ENCODE data around the gene CHST11.
A peak's percentile ranks its signal among the peaks of the same experiment; 100 is the strongest.

The CHST11 gene

DNA sequence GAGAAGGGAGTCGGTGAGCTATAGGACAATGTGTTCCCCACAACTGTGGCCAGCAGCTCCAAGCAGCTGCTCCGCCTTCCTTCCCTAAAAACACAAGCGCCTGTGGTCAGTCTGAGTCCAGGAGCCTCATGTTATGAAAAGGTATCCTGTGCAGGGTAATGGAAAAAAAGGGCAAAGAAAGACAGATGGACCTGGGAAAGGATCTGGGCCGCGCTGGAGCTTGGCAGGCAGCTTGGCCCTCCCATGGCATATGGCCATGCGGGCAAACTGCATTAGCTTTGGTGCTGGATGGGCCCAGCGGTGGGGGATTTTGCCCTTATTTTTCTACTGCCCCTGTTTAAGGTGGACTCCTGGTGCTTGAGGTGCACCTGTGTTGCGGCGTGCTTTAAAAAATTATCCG is 23.7 kb upstream of the CHST11 start:
- FAIRE-seq (no peak), DNase-seq (ENCODE audit: low spot score) (no peak)

DNA sequence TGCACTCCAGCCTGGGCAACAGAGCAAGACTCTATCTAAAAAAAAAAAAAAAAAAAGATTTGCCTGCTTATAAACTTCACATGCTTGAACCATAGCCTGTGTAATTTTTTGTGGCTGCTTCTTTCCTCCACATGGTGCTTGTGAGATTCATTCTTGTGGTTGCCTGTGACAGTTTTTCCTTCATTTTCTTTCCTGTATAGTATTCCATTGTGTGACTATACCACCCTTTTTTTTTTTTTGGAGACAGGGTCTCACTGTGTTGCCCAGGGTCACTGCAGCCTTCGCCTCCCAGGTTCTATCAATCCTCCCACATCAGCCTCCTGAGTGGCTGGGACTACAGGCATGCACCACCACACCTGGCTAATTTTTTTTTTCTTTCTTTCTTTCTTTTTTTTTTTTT is 22.6 kb upstream of the CHST11 start:
- DNase-seq (ENCODE audit: low spot score) (no peak), FAIRE-seq (no peak)

GRCh38 chr12:104435175-104435574 is 21.6 kb upstream of the CHST11 start:
- FAIRE-seq (no peak), DNase-seq (ENCODE audit: low spot score) (no peak)

- FAIRE-seq = no peak
These were observed 21.0 kb upstream of the CHST11 start for GRCh38 chr12:104435765-104436164.

GRCh38 chr12:104436790-104437189 is 20.0 kb upstream of the CHST11 start:
- DNase-seq (ENCODE audit: low spot score) (no peak), FAIRE-seq (no peak)

More at GRCh38 chr12:104435765-104436164, 21.0 kb upstream of the CHST11 start:
- no peak for DNase-seq (ENCODE audit: low spot score)

DNA sequence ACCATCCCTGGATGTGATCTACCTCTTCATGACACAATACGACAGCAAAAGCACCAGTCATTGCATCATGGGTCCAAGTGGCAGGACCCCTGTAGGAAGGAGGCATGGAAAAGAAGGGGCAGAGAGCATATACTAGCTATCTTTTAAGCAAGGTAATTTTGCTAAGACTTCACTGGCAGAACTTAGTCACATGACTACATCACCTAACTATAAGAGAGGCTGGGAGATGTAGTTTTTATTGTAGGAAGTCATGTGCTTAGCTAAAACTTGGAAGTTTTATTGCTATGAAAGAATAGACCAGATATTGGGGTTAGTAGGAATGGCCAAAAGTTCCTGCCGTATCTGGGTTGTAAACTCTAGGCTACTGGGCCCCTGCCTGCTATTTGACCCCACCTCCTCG is 18.6 kb upstream of the CHST11 start:
- FAIRE-seq (no peak), DNase-seq (ENCODE audit: low spot score) (no peak)

- DNase-seq (ENCODE audit: low spot score) = no peak
- no peak for FAIRE-seq
These were observed 17.6 kb upstream of the CHST11 start for GRCh38 chr12:104439137-104439536.

DNA sequence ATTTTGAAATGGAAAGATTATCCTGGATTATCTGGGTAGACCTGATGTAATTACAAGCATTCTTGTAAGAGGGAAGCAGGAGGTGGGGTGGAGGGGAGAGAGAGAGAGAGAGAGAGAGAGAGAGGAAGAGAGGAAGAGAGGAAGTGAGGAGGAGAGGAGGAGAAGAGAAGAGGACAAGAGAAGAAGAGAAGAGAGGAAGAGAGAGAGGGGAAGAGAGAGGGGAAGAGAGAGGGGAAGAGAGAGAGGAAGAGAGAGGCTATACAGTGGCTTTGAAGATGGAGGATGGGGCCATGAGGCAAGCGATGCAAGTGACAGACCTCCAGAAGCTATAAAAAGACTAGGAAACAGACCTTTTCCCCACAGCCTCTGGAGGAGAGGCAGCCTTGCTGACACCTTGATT is 13.7 kb upstream of the CHST11 start:
- FAIRE-seq = no peak

DNA sequence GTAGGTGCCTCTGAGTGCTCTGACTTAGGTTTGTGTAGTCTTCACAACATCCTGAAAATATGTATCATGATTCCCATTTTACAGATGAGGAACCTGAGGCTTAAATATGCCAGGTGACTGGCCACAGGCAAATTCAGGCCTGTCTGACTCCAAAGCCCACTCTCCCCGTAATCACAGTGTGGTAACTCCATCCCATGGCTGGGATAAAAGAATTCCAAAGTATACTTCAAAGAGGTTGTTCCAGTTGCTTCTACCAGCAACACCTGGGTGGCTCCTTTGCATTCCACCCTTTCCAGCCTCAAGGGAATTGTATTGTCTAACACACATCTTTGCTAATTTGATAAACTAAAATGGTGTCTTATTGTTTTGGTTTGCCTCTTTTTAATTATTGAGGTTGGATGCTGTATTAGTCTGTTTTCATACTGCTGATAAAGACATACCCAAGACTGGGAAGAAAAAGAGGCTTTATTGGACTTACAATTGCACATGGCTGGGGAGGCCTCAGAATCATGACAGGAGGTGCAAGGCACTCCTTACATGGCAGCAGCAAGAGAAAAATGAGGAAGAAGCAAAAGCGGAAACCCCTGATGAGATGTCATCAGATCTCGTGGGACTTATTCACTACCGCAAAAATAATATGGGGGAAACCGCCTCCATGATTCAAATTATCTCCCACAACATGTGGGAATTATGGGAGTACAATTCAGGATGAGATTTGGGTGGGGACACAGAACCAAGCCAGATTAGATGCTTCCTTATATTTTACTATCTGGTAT is 9.9 kb upstream of the CHST11 start:
- DNase-seq (ENCODE audit: low spot score) (no peak), FAIRE-seq (no peak)

More for the DNA sequence above, 13.7 kb upstream of the CHST11 start:
- DNase-seq (ENCODE audit: low spot score) = no peak

- no peak for DNase-seq (ENCODE audit: low spot score)
- FAIRE-seq = no peak
These were observed 8.7 kb upstream of the CHST11 start for GRCh38 chr12:104448031-104448430.

DNA sequence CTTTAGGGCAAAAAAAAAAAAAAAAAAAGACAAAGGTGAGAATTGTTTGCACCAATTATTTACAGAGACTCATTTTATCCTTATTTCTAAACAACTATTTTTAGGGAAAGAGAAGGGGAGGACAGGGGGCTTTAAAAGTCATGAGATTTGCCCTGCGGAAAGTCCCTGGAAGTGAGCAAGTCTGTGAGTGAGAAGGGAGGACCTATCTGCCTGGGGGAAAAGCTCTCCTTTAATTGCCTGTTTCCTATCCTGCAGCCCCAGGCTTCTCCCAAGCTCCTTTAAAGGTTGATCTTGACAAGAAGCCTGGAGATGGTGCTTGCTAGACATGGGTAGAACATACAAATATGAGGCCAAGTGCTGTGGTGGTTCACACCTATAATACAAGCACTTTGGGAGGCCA is 8.3 kb upstream of the CHST11 start:
- FAIRE-seq (no peak), DNase-seq (ENCODE audit: low spot score) (no peak)

- no peak for FAIRE-seq
- no peak for DNase-seq (ENCODE audit: low spot score)
These were observed 6.0 kb upstream of the CHST11 start for GRCh38 chr12:104450700-104451099.

GRCh38 chr12:104452087-104452486 is 4.7 kb upstream of the CHST11 start:
- FAIRE-seq (no peak), DNase-seq (ENCODE audit: low spot score) (no peak)

GRCh38 chr12:104453133-104453532 is 3.6 kb upstream of the CHST11 start:
- no peak for DNase-seq (ENCODE audit: low spot score)
- FAIRE-seq = no peak

GRCh38 chr12:104454997-104455396 is 1.8 kb upstream of the CHST11 start:
- DNase-seq (ENCODE audit: low spot score) = peak; percentile 81
- FAIRE-seq = peak; percentile 84

DNA sequence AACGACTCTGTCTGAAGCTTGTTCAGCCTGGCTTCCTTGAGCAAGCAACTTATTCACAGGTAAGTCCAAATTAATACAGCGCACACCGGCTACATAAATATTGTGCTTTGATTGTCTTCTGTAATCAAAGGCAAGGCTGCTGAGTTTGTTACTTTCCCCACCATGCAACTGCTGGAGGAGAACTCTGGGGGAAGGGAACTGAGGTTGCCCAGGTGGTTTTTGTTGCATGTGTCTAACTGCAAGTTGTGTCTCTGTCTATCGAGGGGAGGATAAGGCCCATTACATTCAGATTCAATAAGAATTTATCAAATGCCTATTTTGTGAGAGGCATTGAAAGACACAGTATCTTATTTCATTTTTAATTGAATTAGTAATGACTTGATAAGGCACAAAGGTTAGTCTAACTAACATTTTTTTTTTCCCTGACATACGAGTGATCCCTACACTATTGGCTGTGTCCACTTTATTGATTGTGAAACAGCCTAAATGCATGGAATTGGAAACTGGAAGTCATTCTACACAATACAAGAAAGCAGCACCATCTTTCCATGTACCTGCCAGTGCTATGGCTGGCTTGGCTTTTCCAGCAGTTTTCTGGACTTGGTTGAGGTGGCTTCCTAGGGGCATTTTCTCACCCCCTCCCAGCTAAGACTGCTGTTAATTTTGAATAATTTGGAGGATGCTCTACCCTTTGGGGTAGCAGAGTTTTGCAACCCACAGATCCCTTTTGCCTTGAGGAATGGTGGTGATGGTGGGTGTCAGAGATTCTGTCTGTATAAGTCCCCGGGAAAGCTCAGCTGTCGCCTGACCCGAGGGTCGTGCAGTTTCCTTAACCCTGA is 951 bp upstream of the CHST11 start:
- no peak for FAIRE-seq
- DNase-seq (ENCODE audit: low spot score) = no peak

DNA sequence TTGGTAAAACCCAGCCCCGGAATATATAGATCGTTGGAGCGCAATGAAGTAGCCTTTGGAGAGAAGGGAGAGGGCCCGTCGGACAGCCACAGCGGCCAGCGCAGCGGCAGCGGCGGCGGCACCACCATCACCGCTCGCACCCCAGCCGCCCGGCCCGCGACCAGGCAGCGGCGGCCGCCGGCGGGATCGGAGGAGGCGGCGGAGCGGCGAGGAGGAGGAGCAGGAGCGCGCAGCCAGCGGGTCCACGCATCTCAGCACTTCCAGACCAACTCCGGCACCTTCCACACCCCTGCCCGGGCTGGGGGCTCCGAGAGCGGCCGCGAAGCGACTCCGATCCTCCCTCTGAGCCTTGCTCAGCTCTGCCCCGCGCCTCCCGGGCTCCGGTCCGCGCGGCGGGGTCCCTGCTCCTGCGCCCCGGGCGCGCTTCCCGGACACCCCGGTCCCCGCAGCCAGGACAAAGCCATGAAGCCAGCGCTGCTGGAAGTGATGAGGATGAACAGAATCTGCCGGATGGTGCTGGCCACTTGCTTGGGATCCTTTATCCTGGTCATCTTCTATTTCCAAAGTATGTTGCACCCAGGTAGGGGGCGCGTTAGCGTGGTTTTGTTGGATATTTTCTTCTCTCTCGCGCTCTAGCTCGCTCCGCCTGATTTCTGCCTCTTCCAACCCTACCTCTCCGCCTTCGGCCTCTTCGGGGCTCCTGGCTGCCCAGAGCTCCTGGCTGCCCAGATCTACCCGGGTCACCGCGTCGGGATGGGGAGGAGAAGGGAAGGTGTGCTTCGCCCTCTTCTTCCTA is 400 bp downstream of the CHST11 start:
- peak; percentile 2 for FAIRE-seq

GRCh38 chr12:104457746-104458693 is 1.3 kb downstream of the CHST11 start:
- DNase-seq (ENCODE audit: low spot score) = no peak

More for the DNA sequence above, 400 bp downstream of the CHST11 start:
- peak; percentile 71 for DNase-seq (ENCODE audit: low spot score)

GRCh38 chr12:104458694-104459367 is 2.1 kb downstream of the CHST11 start:
- DNase-seq (ENCODE audit: low spot score) (no peak), FAIRE-seq (no peak)

More at GRCh38 chr12:104457746-104458693, 1.3 kb downstream of the CHST11 start:
- FAIRE-seq = no peak

DNA sequence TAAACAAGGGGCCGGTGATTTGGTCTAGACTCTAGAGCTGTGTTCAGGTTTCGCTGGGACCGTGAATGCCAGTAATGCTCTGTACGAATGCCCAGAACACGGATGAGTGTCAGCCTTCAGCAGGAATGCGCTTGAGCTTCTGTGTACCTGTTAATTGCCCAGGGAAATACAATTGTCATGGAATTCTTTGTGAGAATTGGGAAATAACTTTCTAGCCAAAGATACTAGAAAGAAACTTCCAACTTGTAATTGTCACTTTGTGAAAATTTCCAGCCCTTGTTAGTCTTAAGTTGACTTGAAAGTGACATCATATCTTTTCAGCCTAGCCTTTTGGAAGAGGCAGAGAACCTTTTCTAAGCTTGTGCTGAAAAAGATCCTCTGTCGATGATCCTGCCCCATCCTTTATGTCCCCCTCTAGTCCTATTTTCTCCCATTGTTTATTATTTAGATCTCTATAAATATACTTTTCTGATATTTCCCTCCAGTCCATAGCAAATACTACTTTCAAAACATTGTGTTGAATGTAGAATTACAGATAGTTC is 2.7 kb downstream of the CHST11 start:
- FAIRE-seq = no peak
- no peak for DNase-seq (ENCODE audit: low spot score)
